K562 (cell line): ENCODE results near the gene RMND5B. TPM values are rescaled to one million over a fixed set of nuclear protein-coding genes. Genes with fewer than 3 reads are reported as not detected.

Experiments used
- BCOR ChIP-seq: fragments of 450-650 bp; IDR thresholded peaks from 2 replicates; pipeline ENCODE4 v1.6.1; 2016
- CC2D1A ChIP-seq: fragments of 450-650 bp; IDR thresholded peaks from 2 replicates; pipeline ENCODE4 v1.6.1; 2017; ENCODE audit warnings: mild to moderate bottlenecking
- FOXP4 ChIP-seq: sonication (generic); formaldehyde crosslinking; IDR thresholded peaks from 2 replicates; pipeline ENCODE4 v1.8.0; 2022; ENCODE audit warnings: mild to moderate bottlenecking, missing genetic modification reagents, borderline replicate concordance
- JUNB ChIP-seq: fragments of 450-650 bp; formaldehyde crosslinking; conservative IDR thresholded peaks from 2 replicates; pipeline ENCODE4 v1.4.0; 2020; ENCODE audit warnings: mild to moderate bottlenecking
- MAFK ChIP-seq: IDR thresholded peaks from 2 replicates; pipeline ENCODE4 v1.6.1; 2011; ENCODE audit warnings: low read length, improper control_type of control experiment
- NFE2L1 ChIP-seq: fragments of 450-650 bp; IDR thresholded peaks from 2 replicates; pipeline ENCODE4 v1.6.1; 2016; ENCODE audit warnings: missing genetic modification characterization, low read depth, mild to moderate bottlenecking, missing compliant biosample characterization, moderate library complexity, borderline replicate concordance
- POU5F1 ChIP-seq: fragments of 150-350 bp; IDR thresholded peaks from 2 replicates; pipeline ENCODE4 v1.6.1; 2014; ENCODE audit warnings: borderline replicate concordance, low read length, low read depth, mild to moderate bottlenecking; ENCODE audit not compliant: partially characterized antibody
- RAD21 ChIP-seq, 2 experiments: fragments of 250-450 bp in 1 of 2; fragments of 450-650 bp in 1 of 2; sonication (Bioruptor Pico) in 1 of 2; formaldehyde crosslinking in 1 of 2; IDR thresholded peaks in 1 of 2; conservative IDR thresholded peaks in 1 of 2; 2 replicates each; pipeline versions ENCODE4 v1.4.0 to v1.8.0; 2020 to 2022; ENCODE audit warnings: mild to moderate bottlenecking in 2 of 2, moderate library complexity in 1 of 2
- TCF15 ChIP-seq: fragments of 250-450 bp; sonication (Bioruptor Pico); IDR thresholded peaks from 2 replicates; pipeline ENCODE4 v1.8.0; 2022; ENCODE audit warnings: moderate library complexity, mild to moderate bottlenecking, inconsistent platforms
- ZHX1 ChIP-seq: fragments of 150-350 bp; conservative IDR thresholded peaks from 2 replicates; pipeline ENCODE4 v1.6.1; 2014; ENCODE audit warnings: low read length
- ZNF644 ChIP-seq: fragments of 200-800 bp; sonication (Bioruptor generic); IDR thresholded peaks from 2 replicates; pipeline ENCODE4 v1.6.1; 2016; ENCODE audit warnings: low read depth, missing genetic modification characterization, missing compliant biosample characterization
- polyA plus RNA-seq, 8 experiments: library from polyadenylated mRNA; depleted of rRNA in 4 of 8; stranded (reverse) in 5 of 8; unstranded in 3 of 8; fragments of >200 nt; fragmentation: Nextera tagmentation in 2 of 8; fragmentation: Illumina TruSeq in 1 of 8; extraction: Ambion mirVana in 2 of 8; extraction: Trizol in 1 of 8; gene quantifications; 2 replicates each; pipeline versions ENCODE4 v1.2.1 to v1.2.3, GENCODE V29; 2011 to 2014; ENCODE audit warnings: inconsistent platforms in 1 of 8, missing spikeins in 1 of 8
- total RNA-seq, 7 experiments: library from RNA; depleted of rRNA in 6 of 7; stranded (reverse); fragments of >200 nt in 6 of 7; fragmentation: Illumina TruSeq in 2 of 7; extraction: Trizol in 2 of 7; gene quantifications; 2 replicates each; pipeline versions ENCODE4 v1.2.1 to v1.2.3, GENCODE V29; 2011 to 2021; ENCODE audit warnings: low replicate concordance in 1 of 7

Gene RMND5B
- total and polyA plus RNA-seq, 9 of the 15 experiments (the other 6 are each of a cell fraction or from before 2014, with no cell fraction given) = 2.6 to 57.0 (median 28.3) TPM

- no peak for TF ChIP-seq ZHX1
- TF ChIP-seq FOXP4 = no peak
- no peak for TF ChIP-seq TCF15 (CRISPR knock-in tag)
- no peak for TF ChIP-seq POU5F1
- TF ChIP-seq ZNF644 (tag) = no peak
- TF ChIP-seq BCOR = no peak
- TF ChIP-seq CC2D1A = no peak
- TF ChIP-seq RAD21 (CRISPR knock-in tag; conservative IDR thresholded peaks at IDR 0.05 in 1 of 2, IDR thresholded peaks at IDR 0.05 in 1 of 2) = no peak
- TF ChIP-seq NFE2L1 (tag) = no peak
- TF ChIP-seq JUNB = no peak
- TF ChIP-seq MAFK = no peak
Measured at GRCh38 chr5:178130576-178131445, at the start of gene RMND5B (continued).
